NB4 (cell line): ENCODE data around the gene PRCP.

Experiments used
- CTCF ChIP-seq: IDR thresholded peaks from one replicate; pipeline ENCODE4 v1.5.1; 2012; ENCODE audit warnings: low read depth, low read length
- MAX ChIP-seq: IDR thresholded peaks from 2 replicates; pipeline ENCODE4 v1.6.1; 2011; ENCODE audit warnings: low read depth, low read length
- MYC ChIP-seq: IDR thresholded peaks from 2 replicates; pipeline ENCODE4 v1.6.1; 2011; ENCODE audit warnings: low read depth, low read length
- POLR2A ChIP-seq: IDR thresholded peaks from 2 replicates; pipeline ENCODE4 v1.6.1; 2011; ENCODE audit warnings: mild to moderate bottlenecking; ENCODE audit not compliant: insufficient read length; ENCODE audit errors: extremely low read depth

GRCh38 chr11:82869657-82870056, 30.6 kb downstream of the PRCP start:
- TF ChIP-seq CTCF (no peak), POLR2A (no peak), MAX (no peak), MYC (no peak)
